Effector CD8-positive, alpha-beta T cell (primary cell): ENCODE results near the gene ADAM12.

Source experiments
- DNase-seq: peaks from one replicate; lab custom pipeline; 2025; lab: John Stamatoyannopoulos, UW
- total RNA-seq, 4 experiments: gene quantifications; one replicate each; lab custom pipeline; 2026; lab: John Stamatoyannopoulos, UW

The ADAM12 gene, protein sequence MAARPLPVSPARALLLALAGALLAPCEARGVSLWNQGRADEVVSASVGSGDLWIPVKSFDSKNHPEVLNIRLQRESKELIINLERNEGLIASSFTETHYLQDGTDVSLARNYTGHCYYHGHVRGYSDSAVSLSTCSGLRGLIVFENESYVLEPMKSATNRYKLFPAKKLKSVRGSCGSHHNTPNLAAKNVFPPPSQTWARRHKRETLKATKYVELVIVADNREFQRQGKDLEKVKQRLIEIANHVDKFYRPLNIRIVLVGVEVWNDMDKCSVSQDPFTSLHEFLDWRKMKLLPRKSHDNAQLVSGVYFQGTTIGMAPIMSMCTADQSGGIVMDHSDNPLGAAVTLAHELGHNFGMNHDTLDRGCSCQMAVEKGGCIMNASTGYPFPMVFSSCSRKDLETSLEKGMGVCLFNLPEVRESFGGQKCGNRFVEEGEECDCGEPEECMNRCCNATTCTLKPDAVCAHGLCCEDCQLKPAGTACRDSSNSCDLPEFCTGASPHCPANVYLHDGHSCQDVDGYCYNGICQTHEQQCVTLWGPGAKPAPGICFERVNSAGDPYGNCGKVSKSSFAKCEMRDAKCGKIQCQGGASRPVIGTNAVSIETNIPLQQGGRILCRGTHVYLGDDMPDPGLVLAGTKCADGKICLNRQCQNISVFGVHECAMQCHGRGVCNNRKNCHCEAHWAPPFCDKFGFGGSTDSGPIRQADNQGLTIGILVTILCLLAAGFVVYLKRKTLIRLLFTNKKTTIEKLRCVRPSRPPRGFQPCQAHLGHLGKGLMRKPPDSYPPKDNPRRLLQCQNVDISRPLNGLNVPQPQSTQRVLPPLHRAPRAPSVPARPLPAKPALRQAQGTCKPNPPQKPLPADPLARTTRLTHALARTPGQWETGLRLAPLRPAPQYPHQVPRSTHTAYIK
- 0 to 0.19 (median 0.15) reads per million in 4 experiments for total RNA-seq

DNA sequence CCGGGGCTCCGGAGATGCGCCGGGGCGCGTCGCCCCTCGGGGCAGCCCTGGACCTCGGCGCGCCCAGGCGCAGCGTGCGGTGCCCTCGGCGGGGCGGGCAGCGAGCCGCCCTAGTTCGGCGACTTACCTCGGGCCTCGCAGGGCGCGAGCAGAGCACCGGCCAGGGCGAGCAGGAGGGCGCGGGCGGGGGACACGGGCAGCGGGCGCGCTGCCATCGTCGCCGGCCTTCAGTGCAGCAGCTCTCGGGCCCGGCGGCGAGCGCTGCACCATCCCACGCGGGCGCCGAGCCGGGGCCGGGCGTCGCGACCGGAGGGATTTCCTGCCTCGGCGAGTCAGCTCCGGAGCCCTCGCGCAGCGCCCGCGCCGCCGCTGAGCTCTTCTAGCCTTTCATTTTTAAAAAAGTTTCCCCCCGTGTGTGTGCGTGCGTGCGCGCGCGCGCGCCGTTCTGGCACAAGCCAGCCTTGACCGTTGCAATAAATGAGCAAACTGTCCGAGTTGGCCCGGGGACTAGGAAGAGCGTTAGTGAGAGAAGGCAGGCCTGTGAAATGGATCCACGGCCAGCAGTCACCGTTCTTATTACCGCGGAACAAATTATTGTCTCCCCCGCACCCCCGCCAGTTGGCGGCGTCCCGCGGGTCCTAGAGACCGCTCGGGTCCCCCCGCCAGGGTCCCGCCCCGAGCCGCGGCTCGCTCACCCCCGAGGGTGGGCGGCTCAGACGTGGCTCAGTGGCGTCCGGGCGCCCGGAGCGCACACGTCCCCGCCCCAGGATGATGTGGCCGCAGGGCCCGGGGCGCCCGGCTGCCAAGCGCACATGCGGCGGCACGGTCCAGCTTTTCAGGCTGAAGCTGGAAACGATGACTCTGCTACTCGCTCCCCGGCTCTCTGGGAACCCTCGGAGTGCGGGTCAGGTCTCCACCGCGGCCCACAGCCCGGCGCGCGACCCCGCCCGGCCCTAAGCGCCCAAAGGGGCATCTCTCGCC, at the start of gene ADAM12:
Gene ADAM12, minus strand, starts transcription at position 547 of the 981 bp plus-strand sequence. Its CDS starts 332 bp downstream, at position 215.
- DNase-seq = no peak

- no peak for DNase-seq
Observed at GRCh38 chr10:126437635-126438406, 49.5 kb upstream of the ADAM12 start.

DNA sequence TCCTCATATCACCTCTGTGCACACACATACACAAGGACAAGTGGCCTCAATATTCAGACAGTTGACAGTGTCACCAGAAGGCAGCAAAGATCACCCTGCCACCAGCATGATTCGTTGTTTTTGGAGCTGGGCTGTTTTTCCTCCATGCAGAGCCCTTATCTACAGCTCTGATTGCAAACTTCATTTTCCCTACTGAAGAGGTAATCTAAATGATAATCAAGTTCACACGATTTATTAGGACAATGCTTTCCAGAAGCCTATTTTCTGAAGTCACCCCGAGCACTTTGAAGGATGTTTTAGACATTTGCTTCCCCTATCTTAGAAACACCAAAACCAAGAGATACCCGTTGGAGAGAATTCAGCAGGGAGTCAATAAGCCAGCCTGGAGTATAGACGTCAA, 46.0 kb upstream of the ADAM12 start:
- no peak for DNase-seq

DNA sequence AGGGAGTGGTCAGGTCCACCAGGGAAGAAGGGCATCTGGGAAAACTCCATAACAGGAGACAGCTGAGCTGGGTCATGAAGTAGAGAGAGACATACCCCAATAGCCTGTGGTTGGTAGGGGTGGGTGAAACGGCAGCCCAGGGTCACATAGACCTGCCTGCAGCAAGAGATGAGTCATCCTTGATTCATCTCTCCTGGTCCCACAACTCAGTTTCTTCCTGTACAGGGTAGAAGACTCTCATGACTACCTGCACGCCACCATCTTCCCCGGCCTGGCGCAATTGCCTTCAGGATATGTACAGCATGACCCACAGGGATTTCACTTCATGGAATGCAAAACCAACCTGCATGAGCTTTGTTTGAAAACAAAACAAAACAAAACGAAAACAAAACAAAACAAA, 45.1 kb upstream of the ADAM12 start:
- no peak for DNase-seq

- DNase-seq = no peak
Observed at GRCh38 chr10:126432507-126432906, 44.2 kb upstream of the ADAM12 start.

DNA sequence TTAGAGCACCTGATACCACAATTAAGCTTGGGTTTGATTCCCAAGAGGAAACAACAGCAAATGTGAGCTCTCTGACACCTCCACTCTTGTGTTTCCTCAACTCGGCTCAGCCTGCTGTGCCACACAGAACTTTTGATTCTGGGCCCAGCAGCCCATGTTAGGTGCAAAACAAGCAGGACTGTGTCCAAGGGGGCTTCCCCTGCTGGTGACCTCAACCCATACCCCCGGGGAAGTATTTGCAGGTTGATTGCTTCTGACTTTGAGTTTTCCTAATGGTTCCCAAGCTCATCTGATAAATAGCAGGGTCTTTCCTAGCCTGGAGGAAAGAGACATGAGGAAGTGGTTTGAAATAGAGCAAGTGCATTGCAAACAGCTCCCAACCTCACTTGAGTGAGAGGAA, 43.5 kb upstream of the ADAM12 start:
- no peak for DNase-seq

DNA sequence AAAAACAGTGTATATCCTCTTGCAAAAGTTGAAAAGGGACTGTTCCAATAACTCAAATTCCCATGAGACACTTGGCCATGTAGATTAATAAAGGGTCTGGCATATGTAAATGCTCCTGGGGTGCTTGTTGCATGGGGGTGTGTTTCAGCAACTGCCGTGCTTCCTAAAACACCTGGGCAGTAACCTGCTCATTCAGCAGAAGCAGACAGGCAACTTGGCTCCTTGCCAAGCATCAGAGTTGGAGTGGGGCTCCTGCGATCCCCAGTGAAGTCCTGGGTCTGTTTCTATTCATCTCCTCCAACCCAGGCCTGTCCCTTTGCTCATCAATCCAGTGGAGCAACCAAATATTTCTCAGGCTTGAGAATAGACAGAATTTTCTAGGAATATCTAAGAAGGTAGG, 42.2 kb upstream of the ADAM12 start:
- DNase-seq = no peak

DNA sequence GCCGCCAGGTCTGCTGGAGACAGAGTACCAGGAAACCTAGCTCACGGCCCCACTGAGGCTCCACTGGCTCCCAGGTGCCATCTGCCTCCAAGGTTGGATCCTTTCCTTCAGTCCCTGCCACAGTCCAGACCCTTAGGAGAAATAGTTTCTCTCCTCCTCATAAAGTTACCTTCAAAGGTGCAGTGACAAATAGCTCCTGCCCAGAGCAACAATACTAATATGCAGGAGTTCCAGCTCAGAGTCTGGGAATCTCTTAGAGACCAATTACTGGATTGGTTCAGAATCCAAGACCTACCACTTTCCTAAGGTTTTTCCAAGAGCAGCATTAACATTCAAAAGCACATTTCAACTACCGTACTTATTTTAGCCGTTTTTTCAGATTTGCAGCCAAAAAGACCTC, 41.0 kb upstream of the ADAM12 start:
- no peak for DNase-seq

- DNase-seq = no peak
Observed at GRCh38 chr10:126425489-126426065, 37.3 kb upstream of the ADAM12 start.

GRCh38 chr10:126425032-126425431, 36.8 kb upstream of the ADAM12 start:
- no peak for DNase-seq

DNA sequence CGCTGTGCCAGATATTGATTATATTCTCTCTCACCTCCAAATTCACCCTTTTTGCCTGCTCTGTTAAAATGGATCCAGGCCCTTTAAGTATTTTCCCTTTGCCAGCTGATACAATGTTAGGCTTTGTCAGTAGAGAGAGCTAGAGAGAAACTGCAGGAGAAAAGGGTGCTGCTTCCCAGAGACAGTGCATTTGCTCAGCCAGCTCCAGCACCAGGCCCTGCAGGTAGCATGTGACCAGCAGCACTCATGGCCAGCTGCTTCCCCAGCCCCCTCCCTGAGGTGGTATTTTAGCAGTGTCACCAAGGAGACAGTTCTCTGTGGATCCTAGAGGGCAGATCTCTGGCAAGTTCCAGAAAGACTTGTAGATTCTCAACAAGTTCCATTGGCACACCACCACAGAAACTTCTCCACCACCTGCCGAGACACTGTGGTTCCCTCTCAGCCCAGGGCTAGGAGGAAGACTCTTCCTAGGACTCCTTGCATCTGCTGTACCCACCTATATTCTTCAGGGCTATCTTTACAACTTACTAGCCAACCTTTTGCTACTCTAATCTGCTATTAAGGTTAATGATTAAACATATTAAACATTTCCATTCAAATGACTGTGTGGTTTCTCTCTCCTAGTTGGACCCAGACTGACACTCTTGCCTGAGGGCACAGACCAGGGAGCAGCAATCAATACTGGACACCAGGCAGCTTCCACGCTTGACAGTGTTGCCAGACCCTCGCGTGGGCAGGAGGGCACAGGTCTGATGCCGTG, 35.6 kb upstream of the ADAM12 start:
- no peak for DNase-seq

GRCh38 chr10:126422567-126422966, 34.3 kb upstream of the ADAM12 start:
- DNase-seq = no peak

DNA sequence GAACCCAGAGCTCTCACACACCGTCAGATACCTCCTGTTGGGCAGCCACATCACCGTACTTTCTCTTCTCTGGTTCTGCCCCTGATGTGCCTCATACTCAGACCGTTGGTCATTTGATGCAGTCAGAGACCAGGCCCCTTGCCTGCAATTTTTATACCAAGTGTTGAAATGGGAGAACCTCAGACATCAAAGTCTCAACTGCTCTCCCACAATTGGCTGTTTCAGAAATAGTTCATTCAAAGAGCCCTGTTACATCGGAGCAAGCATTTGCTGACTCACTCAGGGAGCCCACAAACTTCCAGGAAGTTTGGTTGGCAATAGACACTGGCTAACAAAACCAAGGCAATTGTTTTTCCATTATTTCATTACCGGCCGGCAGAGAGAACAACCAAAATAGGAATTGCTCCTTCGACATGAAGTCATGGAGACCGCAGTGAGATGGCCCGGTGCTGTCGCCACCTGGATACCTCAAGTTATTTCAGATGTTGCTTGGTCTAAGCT, 33.5 kb upstream of the ADAM12 start:
- no peak for DNase-seq

GRCh38 chr10:126420567-126421300, 32.5 kb upstream of the ADAM12 start:
- no peak for DNase-seq

DNA sequence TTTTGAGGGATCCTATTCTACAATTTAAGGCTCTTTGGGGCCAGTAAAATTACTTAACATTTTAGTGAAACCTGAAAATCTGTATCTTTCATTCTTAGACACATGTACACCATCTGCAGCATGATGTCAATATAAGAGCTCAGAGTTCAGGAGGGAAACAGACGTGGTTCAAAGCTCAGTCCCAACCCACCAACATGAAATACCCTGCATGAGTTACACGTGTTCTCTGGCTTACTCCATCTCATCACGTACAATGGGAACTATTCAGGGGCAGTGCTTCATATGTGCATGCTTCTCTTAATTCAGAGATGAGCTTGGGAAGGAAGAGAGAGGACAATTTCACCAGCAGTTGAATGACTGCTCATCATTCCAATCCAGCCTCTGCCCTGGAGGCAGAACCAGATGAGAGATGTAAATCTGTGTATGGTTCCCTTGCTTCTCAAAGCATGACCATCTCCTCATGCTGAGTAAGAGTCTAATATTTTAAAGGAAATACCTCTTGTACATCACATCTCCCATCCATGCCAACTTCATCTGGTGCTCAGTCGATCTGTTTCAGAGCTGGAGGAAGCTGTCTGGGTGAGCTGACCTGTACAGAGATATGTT, 29.0 kb upstream of the ADAM12 start:
- no peak for DNase-seq

DNA sequence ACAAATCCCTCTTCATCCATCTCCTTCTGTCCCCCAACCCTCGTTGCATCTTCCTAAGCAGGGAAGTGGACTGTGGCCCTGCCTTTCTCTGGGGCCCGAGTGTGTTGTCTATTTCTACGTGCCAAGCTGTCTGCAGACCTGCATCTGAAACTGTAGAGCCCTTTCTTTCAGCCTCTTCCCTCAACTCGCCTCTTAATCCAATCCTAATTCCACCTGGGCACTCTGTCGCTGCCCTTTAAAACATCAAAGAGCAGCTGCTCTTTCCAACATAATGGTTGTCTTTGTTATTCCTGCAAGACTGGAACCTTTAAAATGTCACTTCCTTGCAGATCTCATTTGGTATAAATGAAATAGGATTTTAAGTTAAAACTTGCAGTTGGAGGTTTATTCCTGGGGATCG, 21.5 kb upstream of the ADAM12 start:
- no peak for DNase-seq

- no peak for DNase-seq
Observed at GRCh38 chr10:126408953-126409641, 20.8 kb upstream of the ADAM12 start.

DNA sequence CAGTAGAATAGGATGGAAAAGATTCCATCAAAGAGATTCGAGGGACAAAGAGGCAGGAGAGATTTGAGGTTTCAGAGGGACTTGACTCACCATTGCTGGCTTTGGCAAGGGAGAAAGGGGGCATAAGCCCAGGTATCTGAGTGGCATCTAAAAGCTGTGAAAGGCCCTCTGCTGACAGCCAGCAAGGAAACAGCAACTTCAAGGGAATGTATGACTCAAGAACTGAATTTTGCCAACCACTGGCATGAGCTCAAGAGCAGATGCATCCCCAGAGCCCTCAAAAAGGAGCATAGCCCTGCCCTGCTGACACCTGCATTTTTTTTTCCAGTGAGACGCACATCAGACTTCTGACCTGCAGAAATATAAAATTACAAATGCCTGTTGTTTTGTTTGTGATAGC, 19.6 kb upstream of the ADAM12 start:
- no peak for DNase-seq
